Gastrocnemius medialis (tissue), 4 donors: ENCODE results near the gene RNASEH2A.

Source experiments
- CTCF ChIP-seq, 5 experiments: fragments of 450-650 bp in 3 of 5; fragments of 200-600 bp in 2 of 5; sonication (generic) in 2 of 5; IDR thresholded peaks in 4 of 5; conservative IDR thresholded peaks in 1 of 5; 1 replicate in 4 of 5; 2 replicates in 1 of 5; pipeline ENCODE4 v1.5.1; 2016 to 2019; ENCODE audit warnings: antibody characterized with exemption in 5 of 5, mild to moderate bottlenecking in 3 of 5, moderate library complexity in 3 of 5
- POLR2A ChIP-seq, 2 donors: fragments of 450-650 bp; IDR thresholded peaks; one replicate each; pipeline ENCODE4 v1.6.1; 2017; ENCODE audit warnings: antibody characterized with exemption in 2 of 2, mild to moderate bottlenecking in 2 of 2, moderate library complexity in 2 of 2

DNA sequence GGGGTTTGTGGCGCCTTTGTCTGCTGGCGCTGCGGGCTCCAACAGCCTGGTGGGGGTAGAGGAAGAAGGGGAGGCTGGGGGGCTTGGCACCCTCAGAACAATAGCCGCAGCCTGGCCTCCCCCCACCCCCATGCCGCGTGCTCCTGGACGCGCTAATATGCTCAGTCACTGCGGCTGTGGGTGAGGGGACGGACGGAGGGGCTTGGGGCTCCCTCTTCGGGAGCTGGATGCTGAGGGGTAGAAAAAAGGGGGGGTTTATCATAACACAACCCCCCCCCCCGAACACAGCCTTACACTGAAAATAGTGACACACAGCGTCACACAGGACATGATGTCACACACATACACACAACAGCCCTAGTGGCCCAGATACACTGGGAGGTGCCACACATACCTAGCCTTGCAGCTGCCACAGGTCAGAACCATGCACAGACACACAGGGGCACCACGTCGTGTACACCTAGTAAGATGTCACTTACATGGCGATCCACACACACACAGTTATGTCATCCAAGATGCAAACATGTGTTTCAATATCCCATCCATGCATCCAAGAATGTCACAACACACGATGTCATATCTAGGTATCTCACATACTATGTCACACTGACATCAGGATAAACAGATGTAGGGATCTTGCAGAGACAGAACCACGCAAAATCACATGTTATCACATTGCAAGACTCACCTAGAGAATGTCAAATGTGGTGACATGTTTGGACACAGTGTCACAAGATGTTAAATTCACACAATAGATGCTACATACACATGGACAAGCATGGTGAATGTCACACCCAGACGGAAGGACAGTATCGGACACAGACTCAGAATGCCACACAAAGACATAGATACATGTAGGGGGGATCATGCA, 32.7 kb downstream of the RNASEH2A start:
- TF ChIP-seq CTCF (IDR thresholded peaks at IDR 0.05 in 4 of 5, conservative IDR thresholded peaks at IDR 0.05 in 1 of 5), result no peak
- TF ChIP-seq POLR2A (IDR thresholded peaks at IDR 0.05), result no peak
